ENCODE results near the gene RPRD2.

RPRD2 gene

GRCh38 chr1:150514260-150514659 is 150.3 kb downstream of the RPRD2 start:
- TF ChIP-seq, protein P1, sequence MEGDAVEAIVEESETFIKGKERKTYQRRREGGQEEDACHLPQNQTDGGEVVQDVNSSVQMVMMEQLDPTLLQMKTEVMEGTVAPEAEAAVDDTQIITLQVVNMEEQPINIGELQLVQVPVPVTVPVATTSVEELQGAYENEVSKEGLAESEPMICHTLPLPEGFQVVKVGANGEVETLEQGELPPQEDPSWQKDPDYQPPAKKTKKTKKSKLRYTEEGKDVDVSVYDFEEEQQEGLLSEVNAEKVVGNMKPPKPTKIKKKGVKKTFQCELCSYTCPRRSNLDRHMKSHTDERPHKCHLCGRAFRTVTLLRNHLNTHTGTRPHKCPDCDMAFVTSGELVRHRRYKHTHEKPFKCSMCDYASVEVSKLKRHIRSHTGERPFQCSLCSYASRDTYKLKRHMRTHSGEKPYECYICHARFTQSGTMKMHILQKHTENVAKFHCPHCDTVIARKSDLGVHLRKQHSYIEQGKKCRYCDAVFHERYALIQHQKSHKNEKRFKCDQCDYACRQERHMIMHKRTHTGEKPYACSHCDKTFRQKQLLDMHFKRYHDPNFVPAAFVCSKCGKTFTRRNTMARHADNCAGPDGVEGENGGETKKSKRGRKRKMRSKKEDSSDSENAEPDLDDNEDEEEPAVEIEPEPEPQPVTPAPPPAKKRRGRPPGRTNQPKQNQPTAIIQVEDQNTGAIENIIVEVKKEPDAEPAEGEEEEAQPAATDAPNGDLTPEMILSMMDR (IDR thresholded peaks at IDR 0.05; ENCODE audit: low read depth, low read length), result no peak
- in situ Hi-C loops (cut with HindIII; ENCODE audit: low sequenced_read_pairs), result no loop called here
- DNase-seq (ENCODE audit: low read depth, low spot score), result no peak
- H3K4me3 ChIP-seq (ENCODE audit: low read depth, low read length), result no peak overlapping the region

DNA sequence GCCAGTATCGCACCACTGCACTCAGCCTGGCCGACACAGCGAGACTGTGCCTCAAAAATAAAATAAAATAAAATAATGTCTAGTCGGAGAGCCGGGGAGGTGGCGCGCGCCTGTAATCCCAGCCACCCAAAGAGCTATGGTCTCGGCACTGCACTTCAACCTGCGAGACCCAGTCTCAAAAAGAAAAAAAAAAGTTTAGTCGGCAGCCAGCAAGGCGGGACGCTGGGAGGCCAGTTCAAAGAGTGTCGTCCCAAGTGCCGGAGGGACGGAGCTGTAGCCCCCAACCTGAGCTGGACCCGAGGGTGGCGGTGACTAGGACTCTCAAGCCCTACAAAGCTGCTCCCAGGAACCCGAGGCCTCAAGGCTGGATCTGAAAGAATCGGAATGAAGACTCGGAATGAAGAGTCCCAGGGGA is 151.0 kb downstream of the RPRD2 start:
- TF ChIP-seq, protein P1 (IDR thresholded peaks at IDR 0.05; ENCODE audit: low read depth, low read length), result no peak
- no peak for DNase-seq (ENCODE audit: low read depth, low spot score)
- H3K4me3 ChIP-seq (ENCODE audit: low read depth, low read length), result peak overlapping the region; percentile 54
- in situ Hi-C loops (cut with HindIII; ENCODE audit: low sequenced_read_pairs), result no loop called here

GRCh38 chr1:150515328-150516049 is 151.5 kb downstream of the RPRD2 start, which contains the start of gene FALEC:
TSS of gene FALEC (plus strand) at chr1:150515752.
- in situ Hi-C loops (cut with HindIII; ENCODE audit: low sequenced_read_pairs), result no loop called here
- DNase-seq (ENCODE audit: low read depth, low spot score), result peak; percentile 97
- TF ChIP-seq, protein P1 (IDR thresholded peaks at IDR 0.05; ENCODE audit: low read depth, low read length), result no peak
- H3K4me3 ChIP-seq (ENCODE audit: low read depth, low read length), result peak within 1 kb of the TSS; percentile 57

DNA sequence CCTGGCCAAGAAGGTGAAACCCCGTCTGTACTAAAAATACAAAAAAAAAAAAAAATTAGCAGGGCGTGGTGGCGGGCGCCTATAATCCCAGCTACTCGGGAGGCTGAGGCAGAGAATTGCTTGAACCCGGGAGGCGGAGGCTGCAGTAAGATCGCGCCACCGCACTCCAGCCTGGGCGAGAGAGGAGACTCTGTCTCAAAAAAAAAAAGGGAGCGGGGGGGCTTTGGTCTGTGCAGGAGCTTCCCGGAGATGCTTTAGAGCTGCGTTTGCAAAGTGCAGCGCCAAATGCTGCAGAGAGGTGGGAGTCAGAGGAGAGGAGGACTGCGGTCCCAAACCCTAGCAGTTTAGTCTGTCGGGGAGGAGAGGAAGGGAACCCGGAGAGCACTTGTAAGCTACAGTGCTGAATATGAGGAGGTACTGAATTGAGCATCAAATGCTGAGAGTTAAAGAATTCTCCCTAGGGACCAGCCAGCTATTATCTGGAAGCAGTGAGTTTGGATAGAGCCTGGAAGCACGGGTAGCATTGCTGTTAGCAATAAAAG is 152.2 kb downstream of the RPRD2 start:
- H3K4me3 ChIP-seq (ENCODE audit: low read depth, low read length), result peak overlapping the region; percentile 57
- DNase-seq (ENCODE audit: low read depth, low spot score), result peak; percentile 31
- in situ Hi-C loops (cut with HindIII; ENCODE audit: low sequenced_read_pairs), result no loop called here
- TF ChIP-seq, protein P1 (IDR thresholded peaks at IDR 0.05; ENCODE audit: low read depth, low read length), result no peak

DNA sequence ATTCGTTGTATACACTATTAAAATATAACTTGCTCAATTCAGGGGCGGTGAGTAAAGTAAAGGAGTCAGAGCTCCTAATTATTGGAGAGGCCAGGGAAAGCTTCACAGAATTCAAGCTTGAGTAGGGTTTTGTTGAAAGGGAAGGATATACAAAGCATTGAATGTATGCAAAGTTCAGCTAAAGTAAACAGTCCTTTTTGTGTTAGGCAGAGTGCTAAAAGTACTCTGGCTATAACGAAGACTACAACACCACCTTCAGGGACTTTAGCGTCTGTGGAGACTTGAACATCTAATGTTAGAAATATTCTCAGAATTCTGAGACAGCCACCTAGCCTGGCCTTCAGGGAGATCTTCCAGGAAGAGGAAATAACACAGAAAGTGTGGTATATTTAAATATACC is 152.7 kb downstream of the RPRD2 start:
- peak; percentile 19 for DNase-seq (ENCODE audit: low read depth, low spot score)
- in situ Hi-C loops (cut with HindIII; ENCODE audit: low sequenced_read_pairs), result no loop called here
- TF ChIP-seq, protein P1 (IDR thresholded peaks at IDR 0.05; ENCODE audit: low read depth, low read length), result peak; percentile 23
- H3K4me3 ChIP-seq (ENCODE audit: low read depth, low read length), result peak overlapping the region; percentile 57

GRCh38 chr1:150521196-150521968 is 157.4 kb downstream of the RPRD2 start:
- TF ChIP-seq, protein P1 (IDR thresholded peaks at IDR 0.05; ENCODE audit: low read depth, low read length), result no peak
- H3K4me3 ChIP-seq (ENCODE audit: low read depth, low read length), result no peak overlapping the region
- DNase-seq (ENCODE audit: low read depth, low spot score), result no peak
- in situ Hi-C loops (cut with HindIII; ENCODE audit: low sequenced_read_pairs), result no loop called here

Data from astrocyte of the spinal cord (primary cell).